ENCODE results near the gene TEKTIP1.

The TEKTIP1 gene

GRCh38 chr19:3518255-3518654, 20.7 kb upstream of the TEKTIP1 start:
- WGBS, 2 donors (ENCODE audit: extremely low coverage in 2 of 2, insufficient read length in 2 of 2, insufficient replicate concordance in 1 of 2) = no CpG with 5 or more reads among the region's 10 CpGs
- Histone ChIP-seq H3K14ac (ENCODE audit: low read length) (no peak overlapping the region), H3K9me3 (replicated peaks in 1 of 2; ENCODE audit: control insufficient read depth in 2 of 2, insufficient read depth in 1 of 2, low read depth in 1 of 2, low read length in 2 of 2) (no peaks in the 10 kb centered on the region), H3K18ac (ENCODE audit: low read length) (no peak overlapping the region), H3K36me3 (replicated peaks in 1 of 2; ENCODE audit: control insufficient read depth in 2 of 2, insufficient read depth in 2 of 2, low read length in 2 of 2) (peaks cover 14 to 83% of the 10 kb centered on the region in 2 donors), H3K4me1 (ENCODE audit: control insufficient read depth in 2 of 2, insufficient read depth in 1 of 2, low read depth in 1 of 2, low read length in 2 of 2) (no peaks in the 10 kb centered on the region), H4K91ac (ENCODE audit: low read depth, low read length, poor library complexity) (no peak overlapping the region), H3K27me3 (ENCODE audit: control insufficient read depth in 3 of 3, insufficient read depth in 3 of 3, low read depth in 1 of 3, low read length in 3 of 3) (peaks cover 0 to 2% (median 0%) of the 10 kb centered on the region in 3 experiments), H3K27ac (replicated peaks; ENCODE audit: low read length) (no peak overlapping the region), H3K4ac (ENCODE audit: low read length) (no peak overlapping the region), H3K23ac (ENCODE audit: low read depth, low read length, poor library complexity) (no peak overlapping the region), H2BK15ac (ENCODE audit: low read length) (no peak overlapping the region), H4K8ac (ENCODE audit: low read depth, low read length) (no peak overlapping the region), H3K9ac (ENCODE audit: low read depth, low read length, poor library complexity) (no peak overlapping the region), H3K79me1 (ENCODE audit: low read depth, low read length) (peaks cover 51% of the 10 kb centered on the region), H2AK5ac (ENCODE audit: low read depth, low read length) (no peak overlapping the region), H2AFZ (ENCODE audit: low read length) (no peak overlapping the region), H2BK5ac (ENCODE audit: low read length) (peak overlapping the region; percentile 39), H2BK12ac (ENCODE audit: low read length) (no peak overlapping the region), H3K4me2 (ENCODE audit: insufficient read depth, low read length, poor library complexity, severe bottlenecking) (peak overlapping the region; percentile 2), H2BK120ac (ENCODE audit: low read depth, low read length) (no peak overlapping the region), H3K4me3 (ENCODE audit: low read length in 2 of 2) (no peak overlapping the region)
- DNase-seq (ENCODE audit: low spot score) = no peak

- Histone ChIP-seq H2AK5ac (ENCODE audit: low read depth, low read length) (no peak overlapping the region), H3K27ac (replicated peaks; ENCODE audit: low read length) (no peak overlapping the region), H3K79me1 (ENCODE audit: low read depth, low read length) (peaks cover 55% of the 10 kb centered on the region), H3K27me3 (ENCODE audit: control insufficient read depth in 3 of 3, insufficient read depth in 3 of 3, low read depth in 1 of 3, low read length in 3 of 3) (peaks cover 0 to 2% (median 0%) of the 10 kb centered on the region in 3 experiments), H3K14ac (ENCODE audit: low read length) (peak overlapping the region; percentile 8), H3K4me2 (ENCODE audit: insufficient read depth, low read length, poor library complexity, severe bottlenecking) (no peak overlapping the region), H2BK15ac (ENCODE audit: low read length) (no peak overlapping the region), H3K4me1 (ENCODE audit: control insufficient read depth in 2 of 2, insufficient read depth in 1 of 2, low read depth in 1 of 2, low read length in 2 of 2) (no peaks in the 10 kb centered on the region), H3K4ac (ENCODE audit: low read length) (no peak overlapping the region), H3K9ac (ENCODE audit: low read depth, low read length, poor library complexity) (no peak overlapping the region), H3K4me3 (ENCODE audit: low read length in 2 of 2) (no peak overlapping the region), H3K18ac (ENCODE audit: low read length) (no peak overlapping the region), H3K36me3 (replicated peaks in 1 of 2; ENCODE audit: control insufficient read depth in 2 of 2, insufficient read depth in 2 of 2, low read length in 2 of 2) (peaks cover 18 to 83% of the 10 kb centered on the region in 2 donors), H2BK120ac (ENCODE audit: low read depth, low read length) (no peak overlapping the region), H3K9me3 (replicated peaks in 1 of 2; ENCODE audit: control insufficient read depth in 2 of 2, insufficient read depth in 1 of 2, low read depth in 1 of 2, low read length in 2 of 2) (no peaks in the 10 kb centered on the region), H4K8ac (ENCODE audit: low read depth, low read length) (no peak overlapping the region), H2AFZ (ENCODE audit: low read length) (no peak overlapping the region), H4K91ac (ENCODE audit: low read depth, low read length, poor library complexity) (no peak overlapping the region), H2BK5ac (ENCODE audit: low read length) (peak overlapping the region; percentile 39), H2BK12ac (ENCODE audit: low read length) (no peak overlapping the region), H3K23ac (ENCODE audit: low read depth, low read length, poor library complexity) (no peak overlapping the region)
- WGBS, 2 donors (ENCODE audit: extremely low coverage in 2 of 2, insufficient read length in 2 of 2, insufficient replicate concordance in 1 of 2) = no CpG with 5 or more reads among the region's 2 CpGs
- DNase-seq (ENCODE audit: low spot score) = no peak
Observed at GRCh38 chr19:3518659-3519058, 20.3 kb upstream of the TEKTIP1 start.

GRCh38 chr19:3519126-3519525, 19.8 kb upstream of the TEKTIP1 start:
- H4K8ac ChIP-seq (ENCODE audit: low read depth, low read length) = no peak overlapping the region
- no peak overlapping the region for H3K9ac ChIP-seq (ENCODE audit: low read depth, low read length, poor library complexity)
- H2AK5ac ChIP-seq (ENCODE audit: low read depth, low read length) = no peak overlapping the region
- H3K27me3 ChIP-seq (ENCODE audit: control insufficient read depth in 3 of 3, insufficient read depth in 3 of 3, low read depth in 1 of 3, low read length in 3 of 3) = peaks cover 0 to 2% (median 0%) of the 10 kb centered on the region in 3 experiments
- no peak overlapping the region for H4K91ac ChIP-seq (ENCODE audit: low read depth, low read length, poor library complexity)
- no CpG with 5 or more reads among the region's 18 CpGs for WGBS, 2 donors (ENCODE audit: extremely low coverage in 2 of 2, insufficient read length in 2 of 2, insufficient replicate concordance in 1 of 2)
- no peak overlapping the region for H3K27ac ChIP-seq (replicated peaks; ENCODE audit: low read length)
- H3K4me3 ChIP-seq (ENCODE audit: low read length in 2 of 2) = no peak overlapping the region
- H3K4me1 ChIP-seq (ENCODE audit: control insufficient read depth in 2 of 2, insufficient read depth in 1 of 2, low read depth in 1 of 2, low read length in 2 of 2) = no peaks in the 10 kb centered on the region
- peak overlapping the region; percentile 8 for H3K14ac ChIP-seq (ENCODE audit: low read length)
- H2AFZ ChIP-seq (ENCODE audit: low read length) = no peak overlapping the region
- peaks cover 57% of the 10 kb centered on the region for H3K79me1 ChIP-seq (ENCODE audit: low read depth, low read length)
- H2BK15ac ChIP-seq (ENCODE audit: low read length) = no peak overlapping the region
- peak overlapping the region; percentile 73 for H3K23ac ChIP-seq (ENCODE audit: low read depth, low read length, poor library complexity)
- H2BK5ac ChIP-seq (ENCODE audit: low read length) = no peak overlapping the region
- no peak overlapping the region for H3K18ac ChIP-seq (ENCODE audit: low read length)
- no peak for DNase-seq (ENCODE audit: low spot score)
- no peaks in the 10 kb centered on the region for H3K9me3 ChIP-seq (replicated peaks in 1 of 2; ENCODE audit: control insufficient read depth in 2 of 2, insufficient read depth in 1 of 2, low read depth in 1 of 2, low read length in 2 of 2)
- no peak overlapping the region for H3K4me2 ChIP-seq (ENCODE audit: insufficient read depth, low read length, poor library complexity, severe bottlenecking)
- no peak overlapping the region for H3K4ac ChIP-seq (ENCODE audit: low read length)
- H2BK120ac ChIP-seq (ENCODE audit: low read depth, low read length) = no peak overlapping the region
- H3K36me3 ChIP-seq (replicated peaks in 1 of 2; ENCODE audit: control insufficient read depth in 2 of 2, insufficient read depth in 2 of 2, low read length in 2 of 2) = peaks cover 15 to 83% of the 10 kb centered on the region in 2 donors
- H2BK12ac ChIP-seq (ENCODE audit: low read length) = no peak overlapping the region

- no peaks in the 10 kb centered on the region for H3K9me3 ChIP-seq (replicated peaks in 1 of 2; ENCODE audit: control insufficient read depth in 2 of 2, insufficient read depth in 1 of 2, low read depth in 1 of 2, low read length in 2 of 2)
- no peak overlapping the region for H3K14ac ChIP-seq (ENCODE audit: low read length)
- peak overlapping the region; percentile 44 for H3K9ac ChIP-seq (ENCODE audit: low read depth, low read length, poor library complexity)
- H3K27me3 ChIP-seq (ENCODE audit: control insufficient read depth in 3 of 3, insufficient read depth in 3 of 3, low read depth in 1 of 3, low read length in 3 of 3) = peaks cover 0 to 2% (median 0%) of the 10 kb centered on the region in 3 experiments
- H3K4me3 ChIP-seq (ENCODE audit: low read length in 2 of 2) = no peak overlapping the region
- peak overlapping the region; percentile 43 for H4K8ac ChIP-seq (ENCODE audit: low read depth, low read length)
- no peak overlapping the region for H2BK120ac ChIP-seq (ENCODE audit: low read depth, low read length)
- no peak overlapping the region for H3K4me2 ChIP-seq (ENCODE audit: insufficient read depth, low read length, poor library complexity, severe bottlenecking)
- no peak overlapping the region for H2BK12ac ChIP-seq (ENCODE audit: low read length)
- H3K23ac ChIP-seq (ENCODE audit: low read depth, low read length, poor library complexity) = peak overlapping the region; percentile 96
- peak overlapping the region; percentile 24 for H2BK5ac ChIP-seq (ENCODE audit: low read length)
- no CpG with 5 or more reads among the region's 37 CpGs for WGBS, 2 donors (ENCODE audit: extremely low coverage in 2 of 2, insufficient read length in 2 of 2, insufficient replicate concordance in 1 of 2)
- peak overlapping the region; percentile 17 for H3K18ac ChIP-seq (ENCODE audit: low read length)
- H4K91ac ChIP-seq (ENCODE audit: low read depth, low read length, poor library complexity) = no peak overlapping the region
- H3K27ac ChIP-seq (replicated peaks; ENCODE audit: low read length) = no peak overlapping the region
- DNase-seq (ENCODE audit: low spot score) = no peak
- H3K79me1 ChIP-seq (ENCODE audit: low read depth, low read length) = peaks cover 48% of the 10 kb centered on the region
- peak overlapping the region; percentile 70 for H2AK5ac ChIP-seq (ENCODE audit: low read depth, low read length)
- H3K4me1 ChIP-seq (ENCODE audit: control insufficient read depth in 2 of 2, insufficient read depth in 1 of 2, low read depth in 1 of 2, low read length in 2 of 2) = no peaks in the 10 kb centered on the region
- no peak overlapping the region for H2AFZ ChIP-seq (ENCODE audit: low read length)
- no peak overlapping the region for H3K4ac ChIP-seq (ENCODE audit: low read length)
- H3K36me3 ChIP-seq (replicated peaks in 1 of 2; ENCODE audit: control insufficient read depth in 2 of 2, insufficient read depth in 2 of 2, low read length in 2 of 2) = peaks cover 22 to 83% of the 10 kb centered on the region in 2 donors
- H2BK15ac ChIP-seq (ENCODE audit: low read length) = no peak overlapping the region
Observed at GRCh38 chr19:3520166-3521103, 18.5 kb upstream of the TEKTIP1 start.

All from neuronal stem cell (in vitro differentiated cells).